ENCODE results near the gene VSIG8. TPM values are rescaled to one million over a fixed set of nuclear protein-coding genes. Genes with fewer than 3 reads are reported as not detected.

Gene VSIG8
- total and polyA plus RNA-seq, 2 donors (not counting 3 experiments of a cell fraction or from before 2014, with no cell fraction given), result not detected

GRCh38 chr1:159817276-159818041, 45.0 kb downstream of the VSIG8 start:
- TF ChIP-seq POLR2A (IDR thresholded peaks at IDR 0.05; ENCODE audit: low read depth, low read length), result no peak
- TF ChIP-seq POLR2AphosphoS5 (IDR thresholded peaks at IDR 0.05; ENCODE audit: insufficient read depth, low read depth, low read length), result peak; percentile 41
- TF ChIP-seq JUN (IDR thresholded peaks at IDR 0.05; ENCODE audit: borderline replicate concordance, insufficient read depth, insufficient read length, low read depth), result peak; percentile 66
- TF ChIP-seq MYC (IDR thresholded peaks at IDR 0.05; ENCODE audit: low read depth, low read length), result no peak
- TF ChIP-seq GATA2 (IDR thresholded peaks at IDR 0.05; ENCODE audit: insufficient read depth, insufficient read length, low read depth, low read length), result no peak
- no peak for TF ChIP-seq EZH2 (IDR thresholded peaks at IDR 0.05; ENCODE audit: borderline replicate concordance, low read depth, low read length, severe bottlenecking)
- TF ChIP-seq CTCF (IDR thresholded peaks at IDR 0.05; ENCODE audit: extremely low read depth in 1 of 2, insufficient read depth in 1 of 2, low read depth in 1 of 2, low read length in 2 of 2), result no peak
- no peak for TF ChIP-seq MAX (IDR thresholded peaks at IDR 0.05; ENCODE audit: insufficient read depth, insufficient read length)
- TF ChIP-seq FOS (IDR thresholded peaks at IDR 0.05; ENCODE audit: borderline replicate concordance, insufficient read depth, low read length), result peak; percentile 17
- POLR2A ChIA-PET, result no interaction called here
- CTCF ChIA-PET, result interaction anchor here (0.8 to 1.6 kb wide), 4 partner anchors 13 to 372 kb away, joined by 3 to 8 read pairs (median 4); no protein-coding TSS in a partner anchor

More at GRCh38 chr1:159817276-159818041, 45.0 kb downstream of the VSIG8 start:
- dilution Hi-C loops (cut with MboI; ENCODE audit: extremely low pct_ligation_motif_present, low sequenced_read_pairs), result no loop called here
- Histone ChIP-seq H3K27me3 (ENCODE audit: control insufficient read depth in 2 of 2, insufficient read depth in 2 of 2, low read length in 2 of 2) (peaks cover 15 to 32% of the 10 kb centered on the region in 2 experiments), H2AFZ (ENCODE audit: low read depth, low read length) (no peak overlapping the region), H3K9ac (replicated peaks; ENCODE audit: extremely low read depth, insufficient read depth, low read length) (no peak overlapping the region), H3K9me3 (replicated peaks; ENCODE audit: control insufficient read depth, insufficient read depth, low read length) (no peaks in the 10 kb centered on the region), H3K79me2 (ENCODE audit: control insufficient read depth, insufficient read depth, low read length) (no peaks in the 10 kb centered on the region), H3K4me2 (ENCODE audit: insufficient read depth, low read length) (no peak overlapping the region), H3K4me1 (ENCODE audit: control insufficient read depth, extremely low read depth, insufficient read depth, low read length) (peaks cover 3% of the 10 kb centered on the region), H4K20me1 (replicated peaks; ENCODE audit: control insufficient read depth, extremely low read depth, insufficient read depth, low read length) (no peaks in the 10 kb centered on the region), H3K27ac (ENCODE audit: insufficient read depth, low read depth, low read length) (no peak overlapping the region), H3K36me3 (ENCODE audit: control insufficient read depth in 2 of 2, extremely low read depth in 1 of 2, insufficient read depth in 2 of 2, low read length in 2 of 2) (no peaks in the 10 kb centered on the region), H3K4me3 (replicated peaks in 1 of 3; ENCODE audit: insufficient read depth in 1 of 3, low read depth in 1 of 3, low read length in 3 of 3) (no peak overlapping the region), H3K9me1 (replicated peaks; ENCODE audit: control insufficient read depth, extremely low read depth, insufficient read depth, low read length) (no peaks in the 10 kb centered on the region)
- FAIRE-seq, result peak; percentile 76
- BruUV-seq (replicated peaks), result no TSS peak
- peak; percentile 34 for DNase-seq (ENCODE audit: low read depth, low spot score)
- intact Hi-C loops (cut with micrococcal nuclease), result no loop called here
